Esophagus (tissue), 2 donors: ENCODE results near the gene BICRA. TPM values are rescaled to one million over a fixed set of nuclear protein-coding genes. Genes with fewer than 3 reads are reported as not detected.

Source experiments
- polyA plus RNA-seq, 2 donors: library from polyadenylated mRNA; stranded (reverse); fragments of 200-250 nt; gene quantifications; one replicate each; pipeline ENCODE4 v1.2.3, GENCODE V29; 2013
- donor health status: healthy with polysubstance abuse.
- donor health status: Bipolar disorder and iron deficiency.

The BICRA gene
- polyA plus RNA-seq, 2 donors = 4.0 to 8.5 TPM

Other genes with a start within 250 kb of the BICRA start
- gene MEIS3, start 189.6 kb upstream of the BICRA start, polyA plus RNA-seq = 1 to 10 TPM; 4.4 to 4.7 TPM
- under 1 TPM; 0.16 to 0.29 TPM for gene SLC8A2, start 137.2 kb upstream of the BICRA start, polyA plus RNA-seq
- gene KPTN, start 124.9 kb upstream of the BICRA start, polyA plus RNA-seq = 10 to 100 TPM; 10.8 to 17.2 TPM
- 100 to 1,000 TPM; 106 to 110 TPM for gene NAPA, start 94.1 kb upstream of the BICRA start, polyA plus RNA-seq
- under 1 TPM; 0.06 to 0.14 TPM for gene ZNF541, start 36.0 kb upstream of the BICRA start, polyA plus RNA-seq
- 10 to 100 TPM; 22.4 to 27.4 TPM for gene EHD2, start 104.3 kb downstream of the BICRA start, polyA plus RNA-seq
- gene NOP53, start 136.4 kb downstream of the BICRA start, polyA plus RNA-seq = 100 to 1,000 TPM; 245 to 253 TPM
- gene SELENOW, start 169.6 kb downstream of the BICRA start, polyA plus RNA-seq = 100 to 1,000 TPM; 212 to 257 TPM
- gene TPRX1, start 195.4 kb downstream of the BICRA start, polyA plus RNA-seq = not detected
- not detected for gene CRX, start 212.8 kb downstream of the BICRA start, polyA plus RNA-seq